ENCODE measurements around the gene EFEMP1.
"Not testable (repeated sequence)": the region's sequence is repeated elsewhere in the genome, so short reads cannot be mapped to it uniquely, and the experiment has no call there.

EFEMP1 gene

GRCh38 chr2:55839182-55839819 lies 84.3 kb downstream of the EFEMP1 start:
- FAIRE-seq (no peak), DNase-seq (ENCODE audit: insufficient read length) (no peak)
- TF ChIP-seq POLR2A (IDR thresholded peaks at IDR 0.05; ENCODE audit: low read depth, low read length) (no peak), POLR2AphosphoS5 (IDR thresholded peaks at IDR 0.05; ENCODE audit: low read depth, low read length) (no peak), TAF1 (IDR thresholded peaks at IDR 0.05; ENCODE audit: borderline replicate concordance, low read depth, low read length) (no peak)

GRCh38 chr2:55838653-55839052 lies 84.9 kb downstream of the EFEMP1 start:
- FAIRE-seq = no peak
- no peak for DNase-seq (ENCODE audit: insufficient read length)
- TF ChIP-seq TAF1 (IDR thresholded peaks at IDR 0.05; ENCODE audit: borderline replicate concordance, low read depth, low read length) (no peak), POLR2AphosphoS5 (IDR thresholded peaks at IDR 0.05; ENCODE audit: low read depth, low read length) (no peak)

GRCh38 chr2:55838117-55838516 lies 85.5 kb downstream of the EFEMP1 start:
- not testable (repeated sequence) for FAIRE-seq; DNase-seq (ENCODE audit: insufficient read length)

DNA sequence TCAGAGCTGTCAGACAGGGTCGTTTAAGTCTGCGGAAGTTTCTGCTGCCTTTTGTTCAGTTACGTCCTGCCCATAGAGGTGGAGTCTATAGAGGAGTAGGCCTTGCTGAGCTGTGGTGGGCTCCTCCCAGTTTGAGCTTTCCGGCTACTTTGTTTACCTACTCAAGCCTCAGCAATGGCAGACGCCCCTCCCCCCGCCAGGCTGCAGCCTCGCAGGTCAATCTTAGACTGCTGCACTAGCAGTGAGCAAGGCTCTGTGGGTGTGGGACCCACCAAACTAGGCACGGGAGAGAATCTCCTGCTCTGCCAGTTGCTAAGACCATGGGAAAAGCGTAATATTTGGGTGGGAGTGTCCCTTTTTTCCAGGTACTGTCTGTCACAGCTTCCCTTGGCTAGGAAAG lies 86.5 kb downstream of the EFEMP1 start:
- TF ChIP-seq POLR2AphosphoS5 (IDR thresholded peaks at IDR 0.05; ENCODE audit: low read depth, low read length) (no peak), POLR2A (IDR thresholded peaks at IDR 0.05; ENCODE audit: low read depth, low read length) (no peak), TAF1 (IDR thresholded peaks at IDR 0.05; ENCODE audit: borderline replicate concordance, low read depth, low read length) (no peak)
- DNase-seq (ENCODE audit: insufficient read length) = no peak

GRCh38 chr2:55831671-55832410 lies 91.7 kb downstream of the EFEMP1 start:
- DNase-seq (ENCODE audit: insufficient read length); FAIRE-seq: not testable (repeated sequence)

More for the DNA sequence above, 86.5 kb downstream of the EFEMP1 start:
- FAIRE-seq = no peak

- no peak for TF ChIP-seq TAF1 (IDR thresholded peaks at IDR 0.05; ENCODE audit: borderline replicate concordance, low read depth, low read length)
- no peak for TF ChIP-seq POLR2AphosphoS5 (IDR thresholded peaks at IDR 0.05; ENCODE audit: low read depth, low read length)
- TF ChIP-seq POLR2A (IDR thresholded peaks at IDR 0.05; ENCODE audit: low read depth, low read length) = no peak
- DNase-seq (ENCODE audit: insufficient read length) (no peak), FAIRE-seq (no peak)
Observed at GRCh38 chr2:55827855-55828254, 95.7 kb downstream of the EFEMP1 start.

- not testable (repeated sequence) for FAIRE-seq; DNase-seq (ENCODE audit: insufficient read length)
Observed at GRCh38 chr2:55827428-55827827, 96.2 kb downstream of the EFEMP1 start.

DNA sequence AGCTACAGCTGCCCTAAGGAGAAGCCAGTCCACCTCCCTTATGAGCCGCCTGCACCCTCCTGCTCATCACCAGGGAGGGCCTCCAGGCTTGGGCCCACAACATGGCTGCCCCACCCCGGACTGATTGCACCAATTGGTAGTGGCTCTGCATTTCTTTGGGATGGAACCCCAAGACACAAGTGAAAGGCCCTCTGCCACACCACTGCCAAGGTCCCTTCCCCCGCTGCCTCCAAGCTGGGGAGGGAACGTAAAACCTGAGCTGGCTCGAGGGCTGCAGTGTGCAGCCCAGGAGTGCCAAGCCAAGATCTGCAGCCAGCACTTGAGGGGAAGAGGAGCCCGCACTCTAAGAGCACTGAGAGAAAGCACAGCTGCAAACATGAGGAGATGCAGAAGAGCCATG lies 97.3 kb downstream of the EFEMP1 start:
- FAIRE-seq = no peak
- DNase-seq (ENCODE audit: insufficient read length) = no peak
- TF ChIP-seq POLR2A (IDR thresholded peaks at IDR 0.05; ENCODE audit: low read depth, low read length) (no peak), POLR2AphosphoS5 (IDR thresholded peaks at IDR 0.05; ENCODE audit: low read depth, low read length) (no peak), TAF1 (IDR thresholded peaks at IDR 0.05; ENCODE audit: borderline replicate concordance, low read depth, low read length) (no peak)

DNA sequence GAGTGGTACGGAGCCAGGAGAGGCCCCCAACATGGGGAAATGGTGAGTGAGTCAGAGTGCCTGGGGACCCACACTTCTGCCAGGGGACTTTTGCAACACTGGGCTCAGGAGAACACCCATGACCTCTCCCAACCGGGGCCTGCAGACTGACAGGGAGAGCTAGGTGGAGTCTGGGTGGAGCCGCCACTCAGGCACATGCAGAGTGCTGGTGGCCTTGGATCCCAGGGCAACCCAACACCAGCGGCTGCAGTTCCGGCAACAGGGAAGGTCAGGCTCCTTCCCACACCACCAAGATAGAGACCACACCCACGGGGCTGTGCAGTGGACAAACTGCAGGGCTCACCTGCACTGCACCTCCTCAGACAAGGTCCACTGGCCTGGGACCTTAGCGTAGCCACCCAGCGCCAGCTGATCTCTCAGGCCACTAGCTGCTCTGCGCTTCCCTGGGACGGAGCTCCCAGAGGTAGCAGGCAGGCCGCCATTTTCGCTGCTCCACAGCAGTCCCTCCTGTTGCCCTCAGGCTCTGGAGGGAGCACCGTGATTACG lies 99.0 kb downstream of the EFEMP1 start:
- TF ChIP-seq POLR2AphosphoS5 (IDR thresholded peaks at IDR 0.05; ENCODE audit: low read depth, low read length) (no peak), TAF1 (IDR thresholded peaks at IDR 0.05; ENCODE audit: borderline replicate concordance, low read depth, low read length) (no peak), POLR2A (IDR thresholded peaks at IDR 0.05; ENCODE audit: low read depth, low read length) (no peak)
- DNase-seq (ENCODE audit: insufficient read length) = no peak
- no peak for FAIRE-seq

All from GM12892 (cell line).